Upper lobe of right lung (tissue), 1 donor: Measurements from ENCODE around the gene THEMIS. TPM values are rescaled to one million over a fixed set of nuclear protein-coding genes. Genes with fewer than 3 reads are reported as not detected.

Experiments
- ATAC-seq: fragments of 200-7000 bp; cut with Tn5 transposase; one replicate; pipeline ENCODE4 v1.9.1; 2020; ENCODE audit warnings: mild to moderate bottlenecking, moderate library complexity
- DNase-seq: peaks from one replicate; pipeline ENCODE4 v3.0.0-alpha.2; 2020
- H3K27ac ChIP-seq: fragments of 200-600 bp; one replicate; pipeline ENCODE4 v1.8.0; 2022
- H3K27me3 ChIP-seq: fragments of 200-600 bp; one replicate; pipeline ENCODE4 v1.8.0; 2022; ENCODE audit warnings: mild to moderate bottlenecking
- H3K36me3 ChIP-seq: fragments of 200-600 bp; one replicate; pipeline ENCODE4 v1.8.0; 2022
- H3K4me1 ChIP-seq: fragments of 200-600 bp; one replicate; pipeline ENCODE4 v1.8.0; 2022
- H3K4me3 ChIP-seq: fragments of 200-600 bp; one replicate; pipeline ENCODE4 v1.8.0; 2022; ENCODE audit warnings: mild to moderate bottlenecking
- H3K9me3 ChIP-seq: fragments of 200-600 bp; one replicate; pipeline ENCODE4 v1.8.0; 2022
- CTCF ChIP-seq: fragments of 200-600 bp; IDR thresholded peaks from one replicate; pipeline ENCODE4 v1.8.0; 2022; ENCODE audit warnings: antibody characterized with exemption
- intact Hi-C: fragments of 100-400 bp; cut with DNase I; formaldehyde crosslinking; loops from one replicate; pipeline ENCODE4 v1.11.0; 2022
- long read RNA-seq: library from polyadenylated mRNA; unstranded; transcript quantifications from one replicate; pipeline ENCODE4 v2.0.0, GENCODE V29; 2021
- total RNA-seq: library from RNA; stranded (reverse); fragmentation: NEBNext Ultra II Directional; extraction: Animal tissue kit (Norgen Biotek cat#: 25700); gene quantifications from one replicate; pipeline ENCODE4 v1.2.1, GENCODE V29; 2021
- donor health status: DM: no; HTN: yes; CAD: no; lungs with severe emphysema.

THEMIS gene
- 3.0 TPM for total RNA-seq
- long read RNA-seq, partial matches to known transcripts: 1 of 3 reads
- long read RNA-seq, other reads (novel, unspliced or antisense): 1 of 3 reads

- no peaks in the 10 kb centered on the region for H3K27me3 ChIP-seq
- intact Hi-C loops: no loop called here
- ATAC-seq (no peak), DNase-seq (no peak)
- no peaks in the 10 kb centered on the region for H3K4me1 ChIP-seq
- no peak for TF ChIP-seq CTCF
- H3K27ac ChIP-seq: no peak within 1 kb of the TSS
- peak within 1 kb of the TSS; percentile 24 for H3K4me3 ChIP-seq
- H3K36me3 ChIP-seq: no peaks in the 10 kb centered on the region
- H3K9me3 ChIP-seq: no peaks in the 10 kb centered on the region
These were observed at the start of gene THEMIS for GRCh38 chr6:127900935-127901334. TSS of gene THEMIS (minus strand) at chr6:127901058. CDS start at chr6:127900932, 126 bp downstream.

DNA sequence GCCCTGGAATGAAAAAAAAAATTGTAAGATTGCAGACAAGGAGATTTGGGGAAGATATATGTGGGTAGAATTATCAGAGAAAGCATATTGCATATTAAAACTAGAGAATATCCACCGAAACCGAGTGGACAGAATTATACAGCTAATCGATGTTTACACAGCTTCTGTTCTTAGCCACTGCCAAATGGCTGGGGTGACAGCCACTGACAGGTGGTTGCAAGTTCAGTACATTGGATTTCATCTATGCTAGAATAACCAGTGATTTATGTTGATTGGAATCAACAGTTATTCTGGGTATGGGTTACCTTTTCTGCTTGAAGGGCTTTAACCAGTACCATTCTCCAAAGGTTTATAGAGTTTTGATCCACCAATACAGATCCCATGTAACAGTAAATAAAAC lies 48.4 kb upstream of the THEMIS start:
- H3K4me3 ChIP-seq: no peak overlapping the region
- no peaks in the 10 kb centered on the region for H3K9me3 ChIP-seq
- H3K27me3 ChIP-seq: no peaks in the 10 kb centered on the region
- DNase-seq (no peak), ATAC-seq (no peak)
- H3K4me1 ChIP-seq: no peaks in the 10 kb centered on the region
- TF ChIP-seq CTCF: no peak
- no peak overlapping the region for H3K27ac ChIP-seq
- no peaks in the 10 kb centered on the region for H3K36me3 ChIP-seq
- intact Hi-C loops: no loop called here

DNA sequence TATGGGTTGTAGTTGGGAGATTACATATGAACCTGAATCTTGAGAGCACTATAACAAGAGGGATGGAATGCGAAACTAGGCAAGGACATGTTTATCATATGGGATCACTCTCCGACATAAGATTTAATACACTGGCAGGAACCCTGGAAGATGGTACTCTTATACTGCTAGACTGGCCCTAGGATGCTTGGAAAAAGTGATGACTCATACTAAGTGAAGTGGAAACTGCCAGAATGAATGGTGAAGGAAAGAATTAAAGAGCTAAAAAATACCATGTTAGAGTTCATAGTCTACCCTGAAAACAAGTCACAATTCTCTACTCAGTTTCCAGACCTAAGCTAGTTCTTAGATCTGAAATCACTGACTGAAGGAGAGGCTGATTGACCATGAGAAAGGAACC lies 45.5 kb upstream of the THEMIS start:
- no peaks in the 10 kb centered on the region for H3K36me3 ChIP-seq
- no peak for ATAC-seq
- no peak for TF ChIP-seq CTCF

DNA sequence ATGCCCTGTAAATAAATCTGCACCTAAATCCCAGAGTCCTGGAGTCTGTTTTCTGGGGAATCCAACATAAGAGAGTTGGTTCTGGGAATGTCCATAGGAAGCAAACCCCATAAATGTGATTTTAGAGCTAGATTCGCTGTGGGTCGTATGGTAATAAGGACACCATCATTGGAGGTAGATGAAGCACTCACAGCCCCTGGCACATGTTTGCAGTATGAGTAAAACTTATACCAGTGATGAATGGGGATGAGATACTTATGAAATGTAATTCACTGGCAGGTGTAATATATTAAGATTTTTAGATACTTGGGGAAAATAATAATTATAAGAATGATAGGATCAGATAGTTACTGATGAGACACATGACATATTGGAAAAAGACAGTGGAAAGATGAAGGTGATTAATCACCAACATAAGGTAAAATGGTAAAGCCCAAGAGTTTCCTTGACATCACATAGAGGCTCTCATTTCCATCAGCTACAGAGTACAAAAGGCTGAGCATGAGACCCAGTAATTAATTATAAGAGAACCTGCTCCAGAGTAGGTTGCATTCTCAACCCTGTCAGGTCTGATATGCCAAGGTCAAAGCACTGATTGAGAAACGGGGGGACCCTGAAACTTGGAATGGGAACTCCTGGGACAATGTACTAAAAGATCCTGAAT lies 44.7 kb upstream of the THEMIS start:
- TF ChIP-seq CTCF: no peak
- ATAC-seq: no peak
- DNase-seq: no peak
- intact Hi-C loops: no loop called here
- Histone ChIP-seq H3K4me1 (no peaks in the 10 kb centered on the region), H3K27ac (no peak overlapping the region), H3K36me3 (no peaks in the 10 kb centered on the region), H3K4me3 (no peak overlapping the region), H3K27me3 (no peaks in the 10 kb centered on the region), H3K9me3 (no peaks in the 10 kb centered on the region)

More for the DNA sequence above, 45.5 kb upstream of the THEMIS start:
- H3K27ac ChIP-seq: no peak overlapping the region
- H3K4me3 ChIP-seq: no peak overlapping the region
- no peaks in the 10 kb centered on the region for H3K4me1 ChIP-seq
- H3K9me3 ChIP-seq: no peaks in the 10 kb centered on the region
- intact Hi-C loops: no loop called here
- H3K27me3 ChIP-seq: no peaks in the 10 kb centered on the region
- DNase-seq: no peak

DNA sequence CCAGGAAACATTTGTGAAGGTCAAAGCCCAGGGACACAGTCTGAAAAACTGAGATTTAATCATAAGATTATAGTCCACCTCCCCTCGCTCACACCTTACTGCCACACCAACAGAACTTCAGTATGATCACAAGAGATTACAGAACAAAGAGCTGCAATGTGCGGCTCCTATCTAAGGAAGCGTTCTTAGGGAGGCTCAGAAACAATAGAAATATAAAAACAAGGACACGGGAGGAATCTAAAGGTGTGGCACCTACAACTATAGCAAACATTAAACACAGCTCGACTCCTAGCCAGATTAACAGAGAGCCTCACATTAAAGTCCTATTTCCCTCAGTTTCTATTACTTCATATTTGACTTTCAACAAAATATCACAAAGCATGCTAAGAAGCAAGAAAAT lies 40.4 kb upstream of the THEMIS start:
- intact Hi-C loops: no loop called here
- Histone ChIP-seq H3K27ac (no peak overlapping the region), H3K4me1 (peaks cover 4% of the 10 kb centered on the region), H3K27me3 (no peaks in the 10 kb centered on the region), H3K36me3 (no peaks in the 10 kb centered on the region), H3K4me3 (no peak overlapping the region), H3K9me3 (no peaks in the 10 kb centered on the region)
- TF ChIP-seq CTCF: no peak
- no peak for DNase-seq
- ATAC-seq: no peak
